HepG2 (cell line): Measurements from ENCODE around the gene SCUBE1. TPM values are rescaled to one million over a fixed set of nuclear protein-coding genes. Genes with fewer than 3 reads are reported as not detected.

Source experiments
- ELF3 ChIP-seq: IDR thresholded peaks from 2 replicates; pipeline ENCODE4 v1.6.1; 2016; ENCODE audit warnings: missing genetic modification reagents, missing compliant biosample characterization
- ERF ChIP-seq: IDR thresholded peaks from 2 replicates; pipeline ENCODE4 v1.6.1; 2018; ENCODE audit warnings: missing biosample characterization, missing genetic modification reagents
- HNRNPLL ChIP-seq: fragments of 200-400 bp; formaldehyde crosslinking; IDR thresholded peaks from 2 replicates; pipeline ENCODE4 v1.6.1; 2017; ENCODE audit warnings: mild to moderate bottlenecking, low read depth, low read length; ENCODE audit not compliant: poor library complexity, severe bottlenecking
- IRF2 ChIP-seq: IDR thresholded peaks from 2 replicates; pipeline ENCODE4 v1.6.1; 2018; ENCODE audit warnings: missing genetic modification reagents, missing compliant biosample characterization
- MYC ChIP-seq: sonication (generic); formaldehyde crosslinking; IDR thresholded peaks from 2 replicates; pipeline ENCODE4 v1.9.0; 2021; ENCODE audit warnings: missing genetic modification reagents, borderline replicate concordance
- ZKSCAN1 ChIP-seq: fragments of 150-350 bp; IDR thresholded peaks from 2 replicates; pipeline ENCODE4 v1.6.1; 2014; ENCODE audit warnings: low read length
- ZNF124 ChIP-seq: sonication (generic); formaldehyde crosslinking; IDR thresholded peaks from 2 replicates; pipeline ENCODE4 v1.4.0; 2020; ENCODE audit warnings: missing genetic modification reagents
- ZNF713 ChIP-seq: sonication (generic); formaldehyde crosslinking; IDR thresholded peaks from 2 replicates; pipeline ENCODE4 v1.4.0; 2020; ENCODE audit warnings: mild to moderate bottlenecking, missing genetic modification reagents
- ZNF747 ChIP-seq: sonication (generic); formaldehyde crosslinking; IDR thresholded peaks from 2 replicates; pipeline ENCODE4 v1.8.1; 2023; ENCODE audit warnings: missing genetic modification reagents, mild to moderate bottlenecking, borderline replicate concordance
- polyA plus RNA-seq, 8 experiments: library from polyadenylated mRNA; depleted of rRNA in 3 of 8; stranded (reverse) in 7 of 8; unstranded in 1 of 8; fragments of >200 nt; fragmentation: Illumina TruSeq in 4 of 8; extraction: Trizol in 4 of 8; gene quantifications; 2 replicates each; pipeline versions ENCODE4 v1.2.1 to v1.2.3, GENCODE V29; 2011 to 2016; ENCODE audit warnings: low read depth in 4 of 8, missing spikeins in 1 of 8, mixed read lengths in 1 of 8; ENCODE audit not compliant: insufficient read depth in 1 of 8
- total RNA-seq, 5 experiments: library from RNA; depleted of rRNA; stranded (reverse); fragments of >200 nt; fragmentation: Illumina TruSeq; extraction: Trizol; gene quantifications; 2 replicates each; pipeline ENCODE4 v1.2.3, GENCODE V29; 2016; ENCODE audit warnings: low read depth in 1 of 5
- TF ChIP-seq, protein P1 (sequence below): sonication (generic); formaldehyde crosslinking; IDR thresholded peaks from 2 replicates; pipeline ENCODE4 v1.4.0; 2020; ENCODE audit warnings: mild to moderate bottlenecking, low read depth, missing genetic modification reagents
- TF ChIP-seq, protein P2 (sequence below): sonication (generic); formaldehyde crosslinking; IDR thresholded peaks from 2 replicates; pipeline ENCODE4 v1.4.0; 2020; ENCODE audit warnings: missing genetic modification reagents
- TF ChIP-seq, protein P3 (sequence below): sonication (generic); formaldehyde crosslinking; IDR thresholded peaks from 2 replicates; pipeline ENCODE4 v1.4.0; 2020; ENCODE audit warnings: missing genetic modification reagents
- TF ChIP-seq, protein P4 (sequence below): sonication (generic); formaldehyde crosslinking; IDR thresholded peaks from 2 replicates; pipeline ENCODE4 v1.4.0; 2020; ENCODE audit warnings: missing genetic modification reagents, borderline replicate concordance

SCUBE1 gene
- total and polyA plus RNA-seq, 2 of the 13 experiments (the other 11 are each of a cell fraction or from before 2014, with no cell fraction given) = under 0.01 to 0.05 TPM

DNA sequence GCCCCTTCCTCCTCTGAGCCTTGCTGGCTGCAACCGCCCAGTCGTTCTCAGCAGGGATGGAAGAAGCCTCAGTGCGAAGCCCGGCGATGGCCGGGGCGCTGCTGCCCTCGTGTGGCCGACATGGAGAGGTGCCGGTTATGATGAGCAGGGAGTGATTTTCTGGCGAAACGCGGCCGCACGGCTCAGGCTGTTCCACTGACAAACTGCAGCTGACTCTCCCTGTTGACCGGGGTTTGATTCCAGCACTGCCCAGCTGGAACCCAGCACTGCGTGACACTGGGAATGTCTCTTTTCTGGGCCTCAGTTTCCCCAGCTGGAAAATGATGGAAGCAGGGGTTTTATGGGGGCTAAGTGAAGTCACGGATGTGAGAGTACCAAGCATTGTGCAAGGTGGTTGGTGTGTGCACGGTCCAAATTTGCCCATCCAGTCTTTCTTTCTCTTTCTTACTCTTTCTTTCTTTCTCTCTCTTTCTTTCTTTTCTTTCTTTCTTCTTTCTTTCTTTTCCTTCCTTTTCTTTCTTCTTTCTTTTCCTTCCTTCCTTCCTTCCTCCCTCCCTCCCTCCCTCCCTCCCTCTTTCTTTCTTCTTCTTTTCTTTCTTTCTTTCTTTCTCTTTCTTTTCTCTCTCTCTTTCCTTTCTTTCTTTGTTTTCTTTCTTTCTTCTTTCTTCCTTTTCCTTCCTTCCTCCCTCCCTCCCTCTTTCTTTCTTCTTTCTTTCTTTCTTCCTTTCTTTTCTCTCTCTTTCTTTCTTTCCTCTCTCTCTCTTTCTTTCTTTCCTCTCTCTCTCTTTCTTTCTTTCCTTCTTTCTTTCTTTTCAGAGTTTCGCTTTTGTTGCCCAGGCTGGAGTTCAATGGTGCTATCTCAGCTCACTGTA lies 42.8 kb upstream of the SCUBE1 start (continued):
- peak; percentile 17 for TF ChIP-seq HNRNPLL
- 0 out of 2 replicates have a peak, but pooled peaks have one; percentile 33 for TF ChIP-seq IRF2 (CRISPR knock-in tag)
- peak; percentile 20; the same call in 1 of the 2 replicates for TF ChIP-seq ERF (CRISPR knock-in tag)
- no peak for TF ChIP-seq ZKSCAN1
- TF ChIP-seq, protein P1, sequence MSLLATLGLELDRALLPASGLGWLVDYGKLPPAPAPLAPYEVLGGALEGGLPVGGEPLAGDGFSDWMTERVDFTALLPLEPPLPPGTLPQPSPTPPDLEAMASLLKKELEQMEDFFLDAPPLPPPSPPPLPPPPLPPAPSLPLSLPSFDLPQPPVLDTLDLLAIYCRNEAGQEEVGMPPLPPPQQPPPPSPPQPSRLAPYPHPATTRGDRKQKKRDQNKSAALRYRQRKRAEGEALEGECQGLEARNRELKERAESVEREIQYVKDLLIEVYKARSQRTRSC (CRISPR knock-in tag) = no peak
- TF ChIP-seq ZNF747 (CRISPR knock-in tag) = no peak
- no peak for TF ChIP-seq ZNF713 (CRISPR knock-in tag)
- TF ChIP-seq, protein P2, sequence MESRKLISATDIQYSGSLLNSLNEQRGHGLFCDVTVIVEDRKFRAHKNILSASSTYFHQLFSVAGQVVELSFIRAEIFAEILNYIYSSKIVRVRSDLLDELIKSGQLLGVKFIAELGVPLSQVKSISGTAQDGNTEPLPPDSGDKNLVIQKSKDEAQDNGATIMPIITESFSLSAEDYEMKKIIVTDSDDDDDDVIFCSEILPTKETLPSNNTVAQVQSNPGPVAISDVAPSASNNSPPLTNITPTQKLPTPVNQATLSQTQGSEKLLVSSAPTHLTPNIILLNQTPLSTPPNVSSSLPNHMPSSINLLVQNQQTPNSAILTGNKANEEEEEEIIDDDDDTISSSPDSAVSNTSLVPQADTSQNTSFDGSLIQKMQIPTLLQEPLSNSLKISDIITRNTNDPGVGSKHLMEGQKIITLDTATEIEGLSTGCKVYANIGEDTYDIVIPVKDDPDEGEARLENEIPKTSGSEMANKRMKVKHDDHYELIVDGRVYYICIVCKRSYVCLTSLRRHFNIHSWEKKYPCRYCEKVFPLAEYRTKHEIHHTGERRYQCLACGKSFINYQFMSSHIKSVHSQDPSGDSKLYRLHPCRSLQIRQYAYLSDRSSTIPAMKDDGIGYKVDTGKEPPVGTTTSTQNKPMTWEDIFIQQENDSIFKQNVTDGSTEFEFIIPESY (CRISPR knock-in tag) = no peak
- TF ChIP-seq, protein P3, sequence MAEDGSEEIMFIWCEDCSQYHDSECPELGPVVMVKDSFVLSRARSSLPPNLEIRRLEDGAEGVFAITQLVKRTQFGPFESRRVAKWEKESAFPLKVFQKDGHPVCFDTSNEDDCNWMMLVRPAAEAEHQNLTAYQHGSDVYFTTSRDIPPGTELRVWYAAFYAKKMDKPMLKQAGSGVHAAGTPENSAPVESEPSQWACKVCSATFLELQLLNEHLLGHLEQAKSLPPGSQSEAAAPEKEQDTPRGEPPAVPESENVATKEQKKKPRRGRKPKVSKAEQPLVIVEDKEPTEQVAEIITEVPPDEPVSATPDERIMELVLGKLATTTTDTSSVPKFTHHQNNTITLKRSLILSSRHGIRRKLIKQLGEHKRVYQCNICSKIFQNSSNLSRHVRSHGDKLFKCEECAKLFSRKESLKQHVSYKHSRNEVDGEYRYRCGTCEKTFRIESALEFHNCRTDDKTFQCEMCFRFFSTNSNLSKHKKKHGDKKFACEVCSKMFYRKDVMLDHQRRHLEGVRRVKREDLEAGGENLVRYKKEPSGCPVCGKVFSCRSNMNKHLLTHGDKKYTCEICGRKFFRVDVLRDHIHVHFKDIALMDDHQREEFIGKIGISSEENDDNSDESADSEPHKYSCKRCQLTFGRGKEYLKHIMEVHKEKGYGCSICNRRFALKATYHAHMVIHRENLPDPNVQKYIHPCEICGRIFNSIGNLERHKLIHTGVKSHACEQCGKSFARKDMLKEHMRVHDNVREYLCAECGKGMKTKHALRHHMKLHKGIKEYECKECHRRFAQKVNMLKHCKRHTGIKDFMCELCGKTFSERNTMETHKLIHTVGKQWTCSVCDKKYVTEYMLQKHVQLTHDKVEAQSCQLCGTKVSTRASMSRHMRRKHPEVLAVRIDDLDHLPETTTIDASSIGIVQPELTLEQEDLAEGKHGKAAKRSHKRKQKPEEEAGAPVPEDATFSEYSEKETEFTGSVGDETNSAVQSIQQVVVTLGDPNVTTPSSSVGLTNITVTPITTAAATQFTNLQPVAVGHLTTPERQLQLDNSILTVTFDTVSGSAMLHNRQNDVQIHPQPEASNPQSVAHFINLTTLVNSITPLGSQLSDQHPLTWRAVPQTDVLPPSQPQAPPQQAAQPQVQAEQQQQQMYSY (CRISPR knock-in tag) = no peak
- 0 out of 2 replicates have a peak, but pooled peaks have one; percentile 24 for TF ChIP-seq ELF3 (CRISPR knock-in tag)
- peak; percentile 29; the same call in 1 of the 2 replicates for TF ChIP-seq MYC
- 0 out of 2 replicates have a peak, but pooled peaks have one; percentile 27 for TF ChIP-seq ZNF124 (CRISPR knock-in tag)
- TF ChIP-seq, protein P4, sequence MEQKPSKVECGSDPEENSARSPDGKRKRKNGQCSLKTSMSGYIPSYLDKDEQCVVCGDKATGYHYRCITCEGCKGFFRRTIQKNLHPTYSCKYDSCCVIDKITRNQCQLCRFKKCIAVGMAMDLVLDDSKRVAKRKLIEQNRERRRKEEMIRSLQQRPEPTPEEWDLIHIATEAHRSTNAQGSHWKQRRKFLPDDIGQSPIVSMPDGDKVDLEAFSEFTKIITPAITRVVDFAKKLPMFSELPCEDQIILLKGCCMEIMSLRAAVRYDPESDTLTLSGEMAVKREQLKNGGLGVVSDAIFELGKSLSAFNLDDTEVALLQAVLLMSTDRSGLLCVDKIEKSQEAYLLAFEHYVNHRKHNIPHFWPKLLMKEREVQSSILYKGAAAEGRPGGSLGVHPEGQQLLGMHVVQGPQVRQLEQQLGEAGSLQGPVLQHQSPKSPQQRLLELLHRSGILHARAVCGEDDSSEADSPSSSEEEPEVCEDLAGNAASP (CRISPR knock-in tag) = no peak
- TF ChIP-seq, all 625 proteins: peak for 29
